KOPT-K1 (cell line): ENCODE data around the gene RPL10.

Source experiments
- H3K27ac ChIP-seq: fragments of 200-600 bp; sonication (generic); 2 replicates; pipeline ENCODE4 v1.5.1; 2016; ENCODE audit warnings: antibody characterized with exemption, mild to moderate bottlenecking, low read depth, low read length; ENCODE audit not compliant: poor library complexity, severe bottlenecking
- H3K36me3 ChIP-seq: fragments of 200-600 bp; sonication (generic); 2 replicates; pipeline ENCODE4 v1.5.1; 2017; ENCODE audit warnings: antibody characterized with exemption, mild to moderate bottlenecking, low read length, moderate library complexity; ENCODE audit not compliant: insufficient read depth
- H3K9me3 ChIP-seq: fragments of 200-600 bp; sonication (generic); 2 replicates; pipeline ENCODE4 v1.5.1; 2017; ENCODE audit warnings: antibody characterized with exemption, low read length, mild to moderate bottlenecking; ENCODE audit not compliant: insufficient read depth, poor library complexity, severe bottlenecking

The RPL10 gene

DNA sequence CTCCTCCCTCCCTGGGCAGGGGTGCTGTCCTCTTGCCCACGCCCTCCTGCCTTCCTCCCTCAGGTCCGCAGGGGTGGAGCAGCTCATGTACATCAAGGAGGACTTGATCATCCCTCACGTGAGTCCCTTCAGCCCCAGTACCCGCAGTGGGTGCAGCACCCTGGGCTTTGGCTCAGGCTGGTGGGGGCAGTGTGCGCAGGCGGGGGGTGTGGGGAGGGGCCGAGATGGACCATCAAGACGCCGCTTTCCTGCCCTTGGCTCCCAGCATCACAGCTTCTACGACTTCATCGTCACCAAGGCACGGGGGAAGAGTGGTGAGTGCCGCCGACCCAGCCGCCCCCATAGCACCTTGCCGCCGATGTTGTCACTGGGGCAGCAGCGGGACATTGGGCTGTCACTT lies 51.4 kb downstream of the RPL10 start:
- Histone ChIP-seq H3K27ac (no peak overlapping the region), H3K9me3 (no peaks in the 10 kb centered on the region), H3K36me3 (peaks cover 29% of the 10 kb centered on the region; the same call in 1 of the 2 replicates)

GRCh38 chrX:154450312-154450711 lies 52.1 kb downstream of the RPL10 start:
- Histone ChIP-seq H3K36me3 (peaks cover 29% of the 10 kb centered on the region; the same call in 1 of the 2 replicates), H3K27ac (no peak overlapping the region), H3K9me3 (no peaks in the 10 kb centered on the region)
